Stomach (tissue), 9 donors: ENCODE data around the gene SERBP1. TPM values are rescaled to one million over a fixed set of nuclear protein-coding genes. Genes with fewer than 3 reads are reported as not detected.
"Not testable (repeated sequence)": the region's sequence is repeated elsewhere in the genome, so short reads cannot be mapped to it uniquely, and the experiment has no call there.

Experiments used
- DNase-seq, 2 donors: peaks; one replicate each; pipeline versions ENCODE4 v3.0.0 to v3.0.0-alpha.2; 2013 to 2019
- H3K27ac ChIP-seq, 5 donors: fragments of 200-600 bp in 4 of 5; sonication (generic) in 4 of 5; one replicate each; pipeline ENCODE4 v1.5.1; 2013 to 2019; ENCODE audit warnings: mild to moderate bottlenecking in 1 of 5, moderate library complexity in 1 of 5
- H3K27me3 ChIP-seq, 3 donors: fragments of 200-600 bp; sonication (generic); one replicate each; pipeline ENCODE4 v1.5.1; 2017 to 2019; ENCODE audit warnings: mixed run types in 1 of 3
- H3K36me3 ChIP-seq, 4 donors: fragments of 200-600 bp; sonication (generic); 1 replicate in 3 of 4; 2 replicates in 1 of 4; pipeline ENCODE4 v1.5.1; 2016 to 2019
- H3K4me1 ChIP-seq, 4 donors: fragments of 200-600 bp; sonication (generic); one replicate each; pipeline ENCODE4 v1.5.1; 2016 to 2019
- H3K4me3 ChIP-seq, 4 donors: fragments of 200-600 bp; sonication (generic) in 3 of 4; one replicate each; pipeline ENCODE4 v1.5.1; 2016 to 2019; ENCODE audit warnings: mild to moderate bottlenecking in 1 of 4
- H3K9me3 ChIP-seq, 4 donors: fragments of 200-600 bp; sonication (generic); one replicate each; pipeline ENCODE4 v1.5.1; 2016 to 2019
- EP300 ChIP-seq: sonication (generic); formaldehyde crosslinking; IDR thresholded peaks from one replicate; pipeline ENCODE4 v1.6.1; 2017; ENCODE audit warnings: antibody characterized with exemption
- POLR2A ChIP-seq, 4 donors: fragments of 450-650 bp; IDR thresholded peaks; one replicate each; pipeline ENCODE4 v1.6.1; 2016; ENCODE audit warnings: antibody characterized with exemption in 4 of 4, control low read depth in 2 of 4, mild to moderate bottlenecking in 1 of 4, moderate library complexity in 1 of 4
- POLR2AphosphoS5 ChIP-seq, 3 donors: sonication (generic); formaldehyde crosslinking; IDR thresholded peaks; one replicate each; pipeline ENCODE4 v1.6.1; 2016; ENCODE audit warnings: antibody characterized with exemption in 3 of 3
- WGBS, 5 donors: extraction: QIAGEN DNeasy Blood & Tissue Kit in 3 of 5; methylation state at CpG; one replicate each; pipeline versions ENCODE4 v1.1.5 to v1.1.7; 2013 to 2018; 5-methylcytosine and 5-hydroxymethylcytosine counted together
- intact Hi-C: fragments of 100-400 bp; cut with DNase I; formaldehyde crosslinking; loops from one replicate; pipeline ENCODE4 v1.15.1; 2023; ENCODE audit warnings: low total_unique reads
- polyA plus RNA-seq, 3 donors: library from polyadenylated mRNA; stranded (reverse); fragments of 200-250 nt; gene quantifications; one replicate each; pipeline ENCODE4 v1.2.3, GENCODE V29; 2013
- total RNA-seq, 5 donors: library from RNA; depleted of rRNA; stranded (reverse); fragments of >200 nt; gene quantifications; one replicate each; pipeline versions ENCODE4 v1.1.0 to v1.2.3, GENCODE V29; 2014 to 2016
- TF ChIP-seq, protein P1 (sequence below), 7 experiments: fragments of 450-650 bp in 4 of 7; fragments of 200-600 bp in 3 of 7; sonication (generic) in 3 of 7; IDR thresholded peaks; one replicate each; pipeline ENCODE4 v1.5.1; 2016 to 2019; ENCODE audit warnings: antibody characterized with exemption in 7 of 7, control low read depth in 2 of 7, mild to moderate bottlenecking in 1 of 7
- donor health status: healthy with polysubstance abuse.
- donor health status: Bipolar disorder and iron deficiency.
- donor health status: healthy.

Gene SERBP1
- total and polyA plus RNA-seq, 8 donors = 66.1 to 240 (median 130) TPM

DNA sequence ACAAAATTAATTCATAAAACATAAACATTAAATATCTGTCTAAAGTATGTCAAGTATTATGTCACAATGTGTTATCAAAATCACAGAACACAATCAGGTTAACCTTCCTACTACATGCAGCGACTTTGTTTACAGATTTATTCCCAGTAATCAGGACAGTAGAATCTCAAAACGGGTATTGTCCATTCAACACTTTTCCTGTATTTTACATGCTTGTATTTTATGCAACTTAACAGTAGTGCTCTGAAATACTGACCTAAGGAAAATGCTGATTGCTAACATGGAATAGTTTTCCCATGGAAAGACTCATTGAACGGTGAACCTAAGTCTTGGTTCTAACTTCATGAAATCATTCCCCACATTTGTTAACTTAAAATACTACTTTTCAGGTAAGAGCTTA, 2.3 kb downstream of the SERBP1 start:
- H3K27ac ChIP-seq = peak overlapping the region in 1 of 5 donors; percentile 1
- no peaks in the 10 kb centered on the region for H3K27me3 ChIP-seq
- H3K9me3 ChIP-seq = no peaks in the 10 kb centered on the region
- H3K36me3 ChIP-seq = peaks cover 30 to 33% (median 32%) of the 10 kb centered on the region in 4 donors
- peaks cover 25 to 59% (median 39%) of the 10 kb centered on the region in 4 donors for H3K4me1 ChIP-seq
- WGBS, 5 donors = 1 to 5% (median 1%) methylated on average over 3 of the region's 3 CpGs
- H3K4me3 ChIP-seq = peak overlapping the region; percentile 77 to 93 (median 84)
- DNase-seq = no peak
- intact Hi-C loops = no loop called here
- no peak for TF ChIP-seq EP300
- no peak for TF ChIP-seq POLR2A (IDR thresholded peaks at IDR 0.05)
- no peak for TF ChIP-seq POLR2AphosphoS5 (IDR thresholded peaks at IDR 0.05)
- TF ChIP-seq, protein P1, sequence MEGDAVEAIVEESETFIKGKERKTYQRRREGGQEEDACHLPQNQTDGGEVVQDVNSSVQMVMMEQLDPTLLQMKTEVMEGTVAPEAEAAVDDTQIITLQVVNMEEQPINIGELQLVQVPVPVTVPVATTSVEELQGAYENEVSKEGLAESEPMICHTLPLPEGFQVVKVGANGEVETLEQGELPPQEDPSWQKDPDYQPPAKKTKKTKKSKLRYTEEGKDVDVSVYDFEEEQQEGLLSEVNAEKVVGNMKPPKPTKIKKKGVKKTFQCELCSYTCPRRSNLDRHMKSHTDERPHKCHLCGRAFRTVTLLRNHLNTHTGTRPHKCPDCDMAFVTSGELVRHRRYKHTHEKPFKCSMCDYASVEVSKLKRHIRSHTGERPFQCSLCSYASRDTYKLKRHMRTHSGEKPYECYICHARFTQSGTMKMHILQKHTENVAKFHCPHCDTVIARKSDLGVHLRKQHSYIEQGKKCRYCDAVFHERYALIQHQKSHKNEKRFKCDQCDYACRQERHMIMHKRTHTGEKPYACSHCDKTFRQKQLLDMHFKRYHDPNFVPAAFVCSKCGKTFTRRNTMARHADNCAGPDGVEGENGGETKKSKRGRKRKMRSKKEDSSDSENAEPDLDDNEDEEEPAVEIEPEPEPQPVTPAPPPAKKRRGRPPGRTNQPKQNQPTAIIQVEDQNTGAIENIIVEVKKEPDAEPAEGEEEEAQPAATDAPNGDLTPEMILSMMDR (IDR thresholded peaks at IDR 0.05) = no peak

DNA sequence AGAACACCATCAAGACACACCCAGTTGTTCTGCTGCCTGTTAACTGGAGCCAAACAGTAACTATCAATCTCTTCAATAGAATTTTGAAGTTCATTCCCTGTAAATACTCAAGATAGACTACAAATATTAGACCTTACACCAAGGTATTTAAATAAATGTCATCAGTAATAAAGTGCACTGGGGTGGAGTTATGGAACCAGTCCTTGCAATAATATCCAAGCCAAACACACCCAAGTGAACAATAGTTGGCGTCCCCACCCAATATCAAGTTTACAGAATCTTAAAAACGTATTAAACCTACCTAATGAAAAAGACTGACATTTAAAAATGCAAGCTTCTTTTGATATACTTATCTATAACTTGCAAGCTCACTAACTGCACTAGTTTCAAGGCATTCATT, 2.7 kb downstream of the SERBP1 start:
- TF ChIP-seq, protein P1 (IDR thresholded peaks at IDR 0.05) = no peak
- TF ChIP-seq EP300 (no peak), POLR2AphosphoS5 (IDR thresholded peaks at IDR 0.05) (no peak), POLR2A (IDR thresholded peaks at IDR 0.05) (no peak)
- intact Hi-C loops = no loop called here
- WGBS, 5 donors = 0 to 9% (median 2%) methylated on average over 2 of the region's 2 CpGs
- Histone ChIP-seq H3K4me1 (peaks cover 25 to 61% (median 38%) of the 10 kb centered on the region in 4 donors), H3K36me3 (peaks cover 35 to 38% (median 37%) of the 10 kb centered on the region in 4 donors), H3K9me3 (no peaks in the 10 kb centered on the region), H3K4me3 (peak overlapping the region; percentile 77 to 93 (median 84)), H3K27ac (peak overlapping the region in 1 of 5 donors; percentile 1), H3K27me3 (no peaks in the 10 kb centered on the region)
- peak in 1 of 2 donors; percentile 32 for DNase-seq

DNA sequence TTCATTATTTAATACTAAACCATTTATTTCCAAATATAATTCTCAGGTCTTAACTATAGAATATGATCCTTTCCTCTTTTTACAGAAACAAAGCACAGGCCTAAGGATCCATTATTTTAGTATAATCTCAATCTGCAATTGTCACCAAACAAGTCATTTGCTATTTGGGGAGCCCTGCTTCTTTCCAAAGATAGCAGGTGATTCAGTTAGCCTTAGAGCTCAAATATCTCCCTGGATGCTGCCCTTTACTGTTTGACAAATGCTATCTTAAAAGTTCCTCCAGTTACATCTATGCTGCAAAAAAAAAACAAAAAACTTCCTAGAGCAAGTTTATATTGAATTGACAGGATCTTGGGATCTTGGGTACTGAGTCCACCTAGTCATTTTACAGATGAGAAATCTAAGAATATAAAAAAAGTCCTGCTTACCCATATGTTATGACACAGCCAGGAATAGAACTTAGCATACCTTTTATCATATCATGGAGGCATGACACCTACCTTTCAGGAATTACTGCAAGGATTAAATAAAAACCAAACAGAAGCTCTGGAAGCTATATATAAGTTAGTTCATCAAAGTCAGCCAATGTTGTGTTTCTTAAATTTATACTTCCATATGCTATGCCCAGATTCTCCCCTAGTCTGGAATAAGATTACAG, 9.2 kb downstream of the SERBP1 start:
- no peak for TF ChIP-seq EP300
- no peak for TF ChIP-seq POLR2A (IDR thresholded peaks at IDR 0.05)
- TF ChIP-seq, protein P1 (IDR thresholded peaks at IDR 0.05) = no peak
- TF ChIP-seq POLR2AphosphoS5 (IDR thresholded peaks at IDR 0.05) = no peak
- DNase-seq = no peak
- H3K27ac ChIP-seq = no peak overlapping the region
- intact Hi-C loops = no loop called here
- no peak overlapping the region for H3K4me3 ChIP-seq
- H3K9me3 ChIP-seq = no peaks in the 10 kb centered on the region
- peaks cover 74 to 100% (median 100%) of the 10 kb centered on the region in 4 donors for H3K36me3 ChIP-seq
- H3K27me3 ChIP-seq = no peaks in the 10 kb centered on the region
- H3K4me1 ChIP-seq = peaks cover 4 to 71% (median 39%) of the 10 kb centered on the region in 4 donors

DNA sequence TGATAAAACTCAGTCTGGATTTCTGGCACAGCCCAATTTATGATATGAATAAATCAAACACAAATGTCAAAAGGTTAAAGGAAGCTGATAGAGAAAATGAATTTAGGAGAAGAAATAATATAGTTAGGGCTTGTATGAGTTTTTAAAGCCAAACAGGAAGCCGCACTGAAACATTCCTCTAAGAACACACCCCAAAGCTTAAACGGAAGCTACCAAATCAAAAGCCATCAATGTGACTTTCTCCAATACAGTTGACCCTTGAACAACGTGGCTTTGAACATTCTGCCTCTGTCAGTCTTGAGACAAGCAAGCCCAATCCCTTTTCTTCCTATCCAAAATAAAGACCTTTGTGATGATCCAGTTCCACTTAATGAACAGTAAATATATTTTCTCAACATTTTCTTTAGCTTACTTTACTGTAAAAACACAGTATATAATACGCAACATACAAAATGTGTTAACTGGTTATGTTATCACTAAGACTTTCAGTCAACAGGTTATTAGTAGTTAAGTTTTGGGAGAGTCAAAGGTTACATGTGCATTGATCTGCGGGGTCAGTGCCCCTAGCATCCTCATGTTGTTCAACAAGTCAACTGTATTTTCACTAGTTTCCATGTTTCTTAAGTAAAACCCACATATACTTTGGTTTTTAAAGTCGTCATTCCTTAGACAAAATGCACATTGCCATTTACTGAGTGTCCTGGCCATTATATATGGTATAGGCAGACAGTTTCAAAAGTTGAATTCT, 11.2 kb downstream of the SERBP1 start:
- peaks cover 73 to 100% (median 100%) of the 10 kb centered on the region in 4 donors for H3K36me3 ChIP-seq
- peak overlapping the region in 1 of 5 donors; percentile 2 for H3K27ac ChIP-seq

DNA sequence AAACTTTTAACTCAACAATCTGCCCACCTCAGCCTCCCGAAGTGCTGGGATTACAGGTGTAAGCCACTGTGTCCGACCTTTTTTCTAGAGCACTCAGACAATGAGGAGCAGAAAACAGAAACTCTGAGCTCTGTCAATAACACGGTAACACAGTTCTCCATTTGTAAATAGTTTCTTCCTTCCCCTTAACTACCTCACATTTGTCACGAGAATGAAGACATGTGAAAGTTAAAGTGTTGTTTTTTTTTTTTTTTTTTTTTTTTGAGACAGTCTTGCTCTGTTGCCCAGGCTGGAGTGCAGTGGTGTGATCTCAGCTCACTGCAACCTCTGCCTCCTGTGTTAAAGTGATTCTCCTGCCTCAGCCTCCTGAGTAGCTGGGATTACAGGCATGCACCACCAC, 12.5 kb downstream of the SERBP1 start:
- WGBS, 5 donors = 67 to 79% (median 76%) methylated on average over 4 of the region's 4 CpGs
- H3K36me3 ChIP-seq = peaks cover 70 to 100% (median 99%) of the 10 kb centered on the region in 4 donors
- H3K9me3 ChIP-seq, intact Hi-C loops, DNase-seq, H3K27ac ChIP-seq, H3K4me3 ChIP-seq, H3K27me3 ChIP-seq: not testable (repeated sequence)
- peaks cover 0 to 52% (median 34%) of the 10 kb centered on the region in 4 donors for H3K4me1 ChIP-seq

More for the DNA sequence above, 11.2 kb downstream of the SERBP1 start:
- peaks cover 0 to 58% (median 34%) of the 10 kb centered on the region in 4 donors for H3K4me1 ChIP-seq
- no peak overlapping the region for H3K4me3 ChIP-seq
- WGBS, 5 donors = 47 to 60% (median 56%) methylated on average over 6 of the region's 6 CpGs
- TF ChIP-seq POLR2A (IDR thresholded peaks at IDR 0.05) (no peak), POLR2AphosphoS5 (IDR thresholded peaks at IDR 0.05) (no peak), EP300 (no peak)
- TF ChIP-seq, protein P1 (IDR thresholded peaks at IDR 0.05) = no peak
- H3K9me3 ChIP-seq = no peaks in the 10 kb centered on the region
- no peak for DNase-seq
- intact Hi-C loops = no loop called here
- H3K27me3 ChIP-seq = no peaks in the 10 kb centered on the region
